Stimulated activated CD4-positive, alpha-beta T cell treated with anti-CD3 and anti-CD28 coated beads, Interleukin-4, amount 100 ng/mL, for 48 hours (primary cell): ENCODE results near the gene TYROBP.
A peak's percentile ranks its signal among the peaks of the same experiment; 100 is the strongest.

ENCODE experiments used
- DNase-seq, 2 donors: peaks; one replicate each; pipeline ENCODE4 v3.0.0-alpha.2; 2020; ENCODE audit warnings: low read depth in 2 of 2

Gene TYROBP

GRCh38 chr19:35871611-35872010 is 36.5 kb downstream of the TYROBP start:
- no peak for DNase-seq

GRCh38 chr19:35870798-35871197 is 37.3 kb downstream of the TYROBP start:
- no peak for DNase-seq

- peak in 1 of 2 donors; percentile 59 for DNase-seq
Measured at GRCh38 chr19:35870124-35870736, 37.9 kb downstream of the TYROBP start.

GRCh38 chr19:35869327-35870123 is 38.6 kb downstream of the TYROBP start:
- DNase-seq: peak; percentile 83 to 86

- no peak for DNase-seq
Measured at GRCh38 chr19:35868823-35869326, 39.2 kb downstream of the TYROBP start.

GRCh38 chr19:35868172-35868822 is 39.8 kb downstream of the TYROBP start, which contains the start of gene APLP1:
Gene APLP1 (plus strand): TSS chr19:35868574. CDS start chr19:35868637, 63 bp downstream.
- DNase-seq: peak; percentile 57 to 70

GRCh38 chr19:35863018-35863417 is 45.1 kb downstream of the TYROBP start:
- no peak for DNase-seq

GRCh38 chr19:35862528-35862927 is 45.6 kb downstream of the TYROBP start:
- DNase-seq: no peak

GRCh38 chr19:35861640-35862160 is 46.4 kb downstream of the TYROBP start:
- DNase-seq: no peak

- DNase-seq: no peak
Measured at GRCh38 chr19:35860818-35861639, 47.1 kb downstream of the TYROBP start.

GRCh38 chr19:35860436-35860817 is 47.7 kb downstream of the TYROBP start:
- DNase-seq: no peak

- no peak for DNase-seq
Measured at GRCh38 chr19:35859414-35859813, 48.7 kb downstream of the TYROBP start.

- DNase-seq: no peak
Measured at GRCh38 chr19:35858311-35858710, 49.8 kb downstream of the TYROBP start.

- DNase-seq: no peak
Measured at GRCh38 chr19:35856546-35857149, 51.4 kb downstream of the TYROBP start, which contains the start of gene KIRREL2. Gene KIRREL2 (plus strand): TSS chr19:35856911. CDS start chr19:35857120, 209 bp downstream.
